Peyer's patch (tissue), 4 donors: ENCODE data around the gene ZNF841. TPM values are rescaled to one million over a fixed set of nuclear protein-coding genes. Genes with fewer than 3 reads are reported as not detected.

Source experiments
- DNase-seq, 3 donors: peaks; one replicate each; pipeline ENCODE4 v3.0.0-alpha.2; 2017 to 2019
- H3K27ac ChIP-seq, 4 donors: fragments of 200-600 bp; sonication (generic); one replicate each; pipeline ENCODE4 v1.5.1; 2016 to 2019
- H3K27me3 ChIP-seq, 2 donors: fragments of 200-600 bp; sonication (generic); one replicate each; pipeline ENCODE4 v1.5.1; 2019
- H3K36me3 ChIP-seq, 3 donors: fragments of 200-600 bp; sonication (generic); one replicate each; pipeline ENCODE4 v1.5.1; 2016 to 2019
- H3K4me1 ChIP-seq, 4 donors: fragments of 200-600 bp; sonication (generic); one replicate each; pipeline ENCODE4 v1.5.1; 2016 to 2019
- H3K4me3 ChIP-seq, 4 donors: fragments of 200-600 bp; sonication (generic); 1 replicate in 3 of 4; 2 replicates in 1 of 4; pipeline ENCODE4 v1.5.1; 2016 to 2019; ENCODE audit warnings: mild to moderate bottlenecking in 1 of 4
- H3K9me3 ChIP-seq, 4 donors: fragments of 200-600 bp; sonication (generic); one replicate each; pipeline ENCODE4 v1.5.1; 2016 to 2019; ENCODE audit warnings: mild to moderate bottlenecking in 1 of 4
- POLR2A ChIP-seq, 2 donors: fragments of 450-650 bp; IDR thresholded peaks; one replicate each; pipeline ENCODE4 v1.5.1; 2017; ENCODE audit warnings: antibody characterized with exemption in 2 of 2, mild to moderate bottlenecking in 2 of 2, moderate library complexity in 2 of 2
- total RNA-seq, 4 donors: library from RNA; depleted of rRNA; stranded (reverse); fragments of >200 nt; gene quantifications; one replicate each; pipeline ENCODE4 v1.1.0, GENCODE V29; 2016
- TF ChIP-seq, protein P1 (sequence below), 6 experiments: fragments of 450-650 bp in 4 of 6; fragments of 200-600 bp in 2 of 6; sonication (generic) in 1 of 6; IDR thresholded peaks; one replicate each; pipeline ENCODE4 v1.5.1; 2017 to 2019; ENCODE audit warnings: antibody characterized with exemption in 6 of 6, mild to moderate bottlenecking in 3 of 6, moderate library complexity in 1 of 6

ZNF841 gene
- total RNA-seq: 10 to 100 TPM; 18.4 to 56.9 (median 24.5) TPM

DNA sequence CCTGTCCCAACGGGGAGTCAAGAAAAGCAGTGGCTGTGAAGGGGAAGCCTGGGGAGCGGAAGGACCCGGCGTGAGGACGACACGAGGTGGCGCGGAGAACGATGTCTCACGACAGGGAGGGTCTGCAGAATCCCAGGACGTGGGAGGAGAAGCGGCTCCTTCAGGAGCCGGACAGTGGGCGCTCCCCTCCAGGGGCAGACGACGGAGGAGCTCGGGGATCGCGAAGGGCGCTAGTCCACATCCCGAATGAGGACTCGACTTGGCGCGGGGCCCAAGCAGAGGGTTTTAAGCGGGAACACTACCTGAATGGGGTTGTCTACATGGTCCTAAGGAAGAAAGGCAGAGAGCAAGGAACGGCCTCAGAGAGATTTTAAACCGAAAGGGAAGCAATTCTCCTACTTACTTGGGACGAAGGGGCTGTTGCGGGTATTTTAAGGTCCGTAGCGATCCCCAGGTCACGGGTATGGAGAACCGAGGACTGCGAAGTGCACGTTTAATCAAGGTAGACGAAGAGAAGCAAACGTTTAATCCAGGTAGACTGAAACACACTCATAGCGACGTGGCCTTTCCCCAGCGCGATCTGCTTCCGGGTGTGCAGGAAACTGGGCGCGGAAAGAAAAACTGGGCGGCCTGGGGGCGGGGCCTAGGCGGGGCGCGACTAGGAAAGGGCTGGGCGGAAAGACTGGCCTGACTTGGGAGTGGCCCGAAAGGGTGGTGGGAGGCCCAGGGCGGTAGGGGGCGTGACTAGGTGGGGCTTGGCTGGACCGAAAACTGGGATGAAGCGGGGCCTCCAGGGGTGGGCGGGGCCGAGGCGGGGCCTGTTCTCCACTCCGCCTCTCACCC lies at the start of gene ZNF841:
Gene ZNF841, minus strand, starts transcription at position 594 of the 843 bp plus-strand sequence. CDS start 10,964 bp downstream, outside the sequence.
- peaks cover 0 to 9% (median 0%) of the 10 kb centered on the region in 4 donors for H3K4me1 ChIP-seq
- H3K27ac ChIP-seq: peak within 1 kb of the TSS; percentile 70 to 81 (median 74)
- peaks cover 0 to 37% (median 0%) of the 10 kb centered on the region in 4 donors for H3K9me3 ChIP-seq
- H3K27me3 ChIP-seq: no peaks in the 10 kb centered on the region
- peak within 1 kb of the TSS; percentile 67 to 91 (median 76) for H3K4me3 ChIP-seq
- H3K36me3 ChIP-seq: peaks cover 0 to 29% (median 3%) of the 10 kb centered on the region in 3 donors
- DNase-seq: peak; percentile 81 to 96 (median 93)
- TF ChIP-seq, protein P1, sequence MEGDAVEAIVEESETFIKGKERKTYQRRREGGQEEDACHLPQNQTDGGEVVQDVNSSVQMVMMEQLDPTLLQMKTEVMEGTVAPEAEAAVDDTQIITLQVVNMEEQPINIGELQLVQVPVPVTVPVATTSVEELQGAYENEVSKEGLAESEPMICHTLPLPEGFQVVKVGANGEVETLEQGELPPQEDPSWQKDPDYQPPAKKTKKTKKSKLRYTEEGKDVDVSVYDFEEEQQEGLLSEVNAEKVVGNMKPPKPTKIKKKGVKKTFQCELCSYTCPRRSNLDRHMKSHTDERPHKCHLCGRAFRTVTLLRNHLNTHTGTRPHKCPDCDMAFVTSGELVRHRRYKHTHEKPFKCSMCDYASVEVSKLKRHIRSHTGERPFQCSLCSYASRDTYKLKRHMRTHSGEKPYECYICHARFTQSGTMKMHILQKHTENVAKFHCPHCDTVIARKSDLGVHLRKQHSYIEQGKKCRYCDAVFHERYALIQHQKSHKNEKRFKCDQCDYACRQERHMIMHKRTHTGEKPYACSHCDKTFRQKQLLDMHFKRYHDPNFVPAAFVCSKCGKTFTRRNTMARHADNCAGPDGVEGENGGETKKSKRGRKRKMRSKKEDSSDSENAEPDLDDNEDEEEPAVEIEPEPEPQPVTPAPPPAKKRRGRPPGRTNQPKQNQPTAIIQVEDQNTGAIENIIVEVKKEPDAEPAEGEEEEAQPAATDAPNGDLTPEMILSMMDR (IDR thresholded peaks at IDR 0.05): no peak
- TF ChIP-seq POLR2A (IDR thresholded peaks at IDR 0.05): peak in 1 of 2 donors; percentile 41

- Histone ChIP-seq H3K36me3 (no peaks in the 10 kb centered on the region), H3K27ac (no peak overlapping the region), H3K9me3 (peaks cover 0 to 3% (median 0%) of the 10 kb centered on the region in 4 donors), H3K4me1 (peaks cover 0 to 16% (median 4%) of the 10 kb centered on the region in 4 donors), H3K4me3 (no peak overlapping the region), H3K27me3 (no peaks in the 10 kb centered on the region)
- no peak for TF ChIP-seq POLR2A (IDR thresholded peaks at IDR 0.05)
- TF ChIP-seq, protein P1 (IDR thresholded peaks at IDR 0.05): no peak
- no peak for DNase-seq
Observed at GRCh38 chr19:52142001-52142595, 46.5 kb upstream of the ZNF841 start.

DNA sequence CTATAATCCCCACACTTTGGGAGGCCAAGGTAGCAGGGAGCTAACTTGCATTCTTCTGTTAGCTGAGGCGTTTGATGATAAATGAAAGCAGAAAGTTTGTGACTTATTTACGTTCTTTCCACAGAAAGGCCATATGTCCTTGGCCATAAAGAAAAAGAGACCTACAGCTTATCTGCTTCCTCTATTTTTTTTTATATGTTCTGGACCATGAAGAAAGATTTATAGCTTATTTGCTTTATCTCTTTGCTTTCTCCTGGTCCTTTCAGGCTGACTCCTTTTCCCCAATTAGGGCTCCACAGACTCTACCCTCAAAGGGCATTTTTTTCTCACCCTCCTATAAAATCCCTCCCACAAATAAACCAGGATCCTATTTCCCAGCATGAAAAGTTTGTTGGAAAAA lies 45.6 kb upstream of the ZNF841 start:
- Histone ChIP-seq H3K27ac (no peak overlapping the region), H3K36me3 (no peaks in the 10 kb centered on the region), H3K4me3 (no peak overlapping the region), H3K27me3 (no peaks in the 10 kb centered on the region), H3K9me3 (peaks cover 0 to 3% (median 0%) of the 10 kb centered on the region in 4 donors), H3K4me1 (peaks cover 0 to 16% (median 4%) of the 10 kb centered on the region in 4 donors)
- no peak for TF ChIP-seq POLR2A (IDR thresholded peaks at IDR 0.05)
- TF ChIP-seq, protein P1 (IDR thresholded peaks at IDR 0.05): no peak
- DNase-seq: no peak

GRCh38 chr19:52140032-52140710 lies 44.6 kb upstream of the ZNF841 start:
- H3K9me3 ChIP-seq: peaks cover 0 to 3% (median 0%) of the 10 kb centered on the region in 4 donors
- peak overlapping the region; percentile 88 to 98 (median 89) for H3K27ac ChIP-seq
- TF ChIP-seq POLR2A (IDR thresholded peaks at IDR 0.05): no peak
- TF ChIP-seq, protein P1 (IDR thresholded peaks at IDR 0.05): no peak
- H3K27me3 ChIP-seq: no peaks in the 10 kb centered on the region
- DNase-seq: peak in 1 of 3 donors; percentile 95
- peak overlapping the region; percentile 73 to 77 (median 76) for H3K4me3 ChIP-seq
- H3K4me1 ChIP-seq: peaks cover 0 to 16% (median 4%) of the 10 kb centered on the region in 4 donors
- H3K36me3 ChIP-seq: no peaks in the 10 kb centered on the region
